A549 (cell line): ENCODE results near the gene PTPN6. TPM values are rescaled to one million over a fixed set of nuclear protein-coding genes. Genes with fewer than 3 reads are reported as not detected.

Experiments used
- ATAC-seq, 2 experiments: fragments of 200-7000 bp in 1 of 2; fragments of >200 bp in 1 of 2; cut with Nextera tagmentation in 1 of 2; cut with Tn5 transposase in 1 of 2; 3 replicates each; pipeline versions ENCODE4 v1.8.0 to v1.9.1; 2018 to 2020; ENCODE audit warnings: mild to moderate bottlenecking in 1 of 2, moderate library complexity in 1 of 2
- CTCF ChIA-PET: fragments of 300-600 bp; sonication (Branson Sonifier 250); formaldehyde crosslinking; extraction: SDS; loops from one replicate; lab custom pipeline; 2021; ENCODE audit warnings: antibody characterized with exemption, inconsistent platforms; lab: Yijun Ruan, JAX
- POLR2A ChIA-PET: fragments of 350-600 bp; formaldehyde crosslinking; extraction: SDS; loops from one replicate; lab custom pipeline; 2021; ENCODE audit warnings: antibody characterized with exemption, inconsistent platforms; lab: Yijun Ruan, JAX
- DNase-seq, 2 experiments: peaks; one replicate each; pipeline versions ENCODE4 v3.0.0 to v3.0.0-alpha.2; 2011 to 2016; ENCODE audit warnings: low read depth in 1 of 2, low spot score in 1 of 2
- FAIRE-seq: peaks from 2 replicates; lab custom pipeline; 2011; peaks lifted over from hg19 to GRCh38; lab: Jason Lieb, UNC
- H3K27ac ChIP-seq, 2 experiments: fragments of >200 bp; sonication (Bioruptor Twin); formaldehyde crosslinking; 3 replicates each; pipeline ENCODE4 v1.5.1; 2016 to 2017
- H3K4me1 ChIP-seq: fragments of >200 bp; sonication (Bioruptor Twin); formaldehyde crosslinking; 3 replicates; pipeline ENCODE4 v1.6.1; 2016
- H3K4me2 ChIP-seq: fragments of >200 bp; sonication (Bioruptor Twin); formaldehyde crosslinking; 3 replicates; pipeline ENCODE4 v1.6.1; 2016
- H3K4me3 ChIP-seq: fragments of >200 bp; sonication (Bioruptor Twin); formaldehyde crosslinking; 3 replicates; pipeline ENCODE4 v1.5.1; 2016
- H3K9me3 ChIP-seq: fragments of >200 bp; sonication (Bioruptor Twin); formaldehyde crosslinking; 3 replicates; pipeline ENCODE4 v1.6.1; 2016
- ATOH8 ChIP-seq: fragments of 250-450 bp; sonication (Bioruptor Pico); IDR thresholded peaks from 2 replicates; pipeline ENCODE4 v1.5.0; 2020; ENCODE audit warnings: low read depth, mild to moderate bottlenecking, moderate library complexity
- BCL3 ChIP-seq: fragments of >200 bp; sonication (Bioruptor Twin); formaldehyde crosslinking; IDR thresholded peaks from 3 replicates; pipeline ENCODE4 v1.6.1; 2016
- BHLHE40 ChIP-seq: IDR thresholded peaks from 2 replicates; pipeline ENCODE4 v1.6.1; 2012; ENCODE audit warnings: low read depth, low read length, inconsistent platforms
- E2F6 ChIP-seq: IDR thresholded peaks from 2 replicates; pipeline ENCODE4 v1.6.1; 2012; ENCODE audit warnings: low read depth, borderline replicate concordance
- EHF ChIP-seq: fragments of 250-450 bp; sonication (Bioruptor Pico); IDR thresholded peaks from 2 replicates; pipeline ENCODE4 v1.5.0; 2020; ENCODE audit warnings: mild to moderate bottlenecking
- FOSB ChIP-seq: fragments of 250-450 bp; sonication (Bioruptor Pico); IDR thresholded peaks from 2 replicates; pipeline ENCODE4 v1.5.0; 2020; ENCODE audit warnings: mild to moderate bottlenecking, moderate library complexity
- HMGXB4 ChIP-seq: fragments of 250-450 bp; sonication (Bioruptor Pico); IDR thresholded peaks from 2 replicates; pipeline ENCODE4 v1.5.0; 2021; ENCODE audit warnings: mild to moderate bottlenecking, moderate library complexity, borderline replicate concordance
- HOXB13 ChIP-seq: fragments of 250-450 bp; sonication (Bioruptor Pico); IDR thresholded peaks from 2 replicates; pipeline ENCODE4 v1.5.0; 2020; ENCODE audit warnings: low read depth, mild to moderate bottlenecking, moderate library complexity
- JUN ChIP-seq, 2 experiments: fragments of >200 bp; sonication (Bioruptor Twin); formaldehyde crosslinking; IDR thresholded peaks; 2 replicates in 1 of 2; 3 replicates in 1 of 2; pipeline ENCODE4 v1.6.1; 2016 to 2017
- KDM1A ChIP-seq: fragments of 200-600 bp; sonication (generic); IDR thresholded peaks from 2 replicates; pipeline ENCODE4 v1.6.1; 2016; ENCODE audit warnings: low read depth, mild to moderate bottlenecking
- MAZ ChIP-seq: fragments of 150-350 bp; IDR thresholded peaks from 2 replicates; pipeline ENCODE4 v1.6.1; 2014; ENCODE audit warnings: antibody characterized with exemption, low read depth, low read length, borderline replicate concordance
- NFE2L2 ChIP-seq: fragments of 150-350 bp; conservative IDR thresholded peaks from 2 replicates; pipeline ENCODE4 v1.6.1; 2014; ENCODE audit warnings: low read length
- NPAS2 ChIP-seq: fragments of 250-450 bp; sonication (Bioruptor Pico); IDR thresholded peaks from 2 replicates; pipeline ENCODE4 v1.8.0; 2022; ENCODE audit warnings: mild to moderate bottlenecking, moderate library complexity, borderline replicate concordance
- PBX3 ChIP-seq: IDR thresholded peaks from 2 replicates; pipeline ENCODE4 v1.6.1; 2012
- PHF8 ChIP-seq: fragments of 200-600 bp; sonication (generic); IDR thresholded peaks from 2 replicates; pipeline ENCODE4 v1.6.1; 2016; ENCODE audit warnings: low read depth, mild to moderate bottlenecking, antibody characterized with exemption, moderate library complexity, borderline replicate concordance
- POLR2AphosphoS2 ChIP-seq: conservative IDR thresholded peaks from 2 replicates; pipeline ENCODE4 v1.6.1; 2012; ENCODE audit warnings: low read length, improper control_type of control experiment, inconsistent platforms
- SMC3 ChIP-seq: fragments of >200 bp; sonication (Bioruptor Twin); formaldehyde crosslinking; IDR thresholded peaks from 3 replicates; pipeline ENCODE4 v1.6.1; 2018; ENCODE audit warnings: inconsistent platforms
- TFCP2L1 ChIP-seq: fragments of 250-450 bp; sonication (Bioruptor Pico); IDR thresholded peaks from 2 replicates; pipeline ENCODE4 v1.5.0; 2021; ENCODE audit warnings: mild to moderate bottlenecking
- USF2 ChIP-seq: fragments of 450-650 bp; IDR thresholded peaks from 2 replicates; pipeline ENCODE4 v1.6.1; 2014; ENCODE audit warnings: antibody characterized with exemption
- ZC3H11A ChIP-seq: fragments of 450-650 bp; IDR thresholded peaks from 2 replicates; pipeline ENCODE4 v1.6.1; 2014; ENCODE audit warnings: antibody characterized with exemption, mild to moderate bottlenecking
- ZNF302 ChIP-seq: fragments of 250-450 bp; sonication (Bioruptor Pico); IDR thresholded peaks from 2 replicates; pipeline ENCODE4 v1.9.0; 2021; ENCODE audit warnings: inconsistent platforms, mild to moderate bottlenecking, moderate library complexity
- ZSCAN20 ChIP-seq: fragments of 250-450 bp; sonication (Bioruptor Pico); IDR thresholded peaks from 2 replicates; pipeline ENCODE4 v1.8.0; 2022; ENCODE audit warnings: mild to moderate bottlenecking, moderate library complexity
- WGBS: methylation state at CpG from one replicate; pipeline ENCODE4 v1.1.6; 2017; ENCODE audit errors: missing lambda C conversion rate; 5-methylcytosine and 5-hydroxymethylcytosine counted together
- polyA plus RNA-seq, 4 experiments: library from polyadenylated mRNA; depleted of rRNA in 3 of 4; stranded (reverse); fragments of >200 nt; fragmentation: RNase III in 1 of 4; extraction: RNeasy Plus Mini Kit Qiagen cat#74134 plus additional on column Dnase treatment in 1 of 4; gene quantifications; 2 replicates in 3 of 4; 3 replicates in 1 of 4; pipeline ENCODE4 v1.2.3, GENCODE V29; 2011 to 2017

PTPN6 gene
- polyA plus RNA-seq, 2 of the 4 experiments (the other 2 are of a cell fraction) = 15.1 to 18.9 TPM

- TF ChIP-seq ZNF302 (CRISPR knock-in tag) = no peak
- peak; percentile 89 for TF ChIP-seq SMC3
- TF ChIP-seq USF2 = no peak
- no peak for TF ChIP-seq ATOH8 (CRISPR knock-in tag)
- TF ChIP-seq HOXB13 (CRISPR knock-in tag) = no peak
- no peak for TF ChIP-seq EHF (CRISPR knock-in tag)
Measured at GRCh38 chr12:6944381-6945186, 6.6 kb upstream of the PTPN6 start (continued).

GRCh38 chr12:6945613-6946012 lies 5.5 kb upstream of the PTPN6 start:
- Histone ChIP-seq H3K9me3 (no peaks in the 10 kb centered on the region), H3K27ac (peak overlapping the region; percentile 80 to 90), H3K4me3 (peak overlapping the region; percentile 59; the same call in 2 of the 3 replicates), H3K4me1 (peaks cover 36% of the 10 kb centered on the region), H3K4me2 (peak overlapping the region; percentile 88)
- POLR2A ChIA-PET = interaction anchor here (0.9 to 6.1 kb wide), 13 partner anchors 10 to 199 kb away, joined by 3 to 174 read pairs (median 10); partner anchors contain the start of genes C1RL, CDCA3, SPSB2 and TPI1
- TF ChIP-seq ZNF302 (CRISPR knock-in tag) (no peak), HMGXB4 (CRISPR knock-in tag) (no peak), KDM1A (no peak), ZC3H11A (no peak), ATOH8 (CRISPR knock-in tag) (no peak)
- 81% methylated on average over 11 of the region's 11 CpGs for WGBS
- FAIRE-seq (no peak), ATAC-seq (no peak), DNase-seq (no peak)
- CTCF ChIA-PET = interaction anchor here (0.8 to 22.6 kb wide), 23 partner anchors 9 to 692 kb away, joined by 3 to 370 read pairs (median 5); partner anchors contain the start of genes ATN1, C1R, C1RL and C1S

GRCh38 chr12:6946033-6946919 lies 4.9 kb upstream of the PTPN6 start:
- ATAC-seq (peak; percentile 54 to 78), FAIRE-seq (no peak), DNase-seq (peak; percentile 93 to 96)
- ChIA-PET CTCF (interaction anchor here (0.8 to 22.6 kb wide), 18 partner anchors 9 to 242 kb away, joined by 3 to 370 read pairs (median 6); partner anchors contain the start of genes ATN1, C1R, C1RL and C1S), POLR2A (interaction anchor here (0.9 to 6.1 kb wide), 10 partner anchors 10 to 181 kb away, joined by 3 to 174 read pairs (median 4); partner anchors contain the start of genes CDCA3, LPCAT3, SPSB2 and TPI1)
- peak overlapping the region; percentile 88 for H3K4me2 ChIP-seq
- H3K4me3 ChIP-seq = peak overlapping the region; percentile 59
- peak overlapping the region; percentile 80 to 90 for H3K27ac ChIP-seq
- peaks cover 36% of the 10 kb centered on the region for H3K4me1 ChIP-seq
- no peaks in the 10 kb centered on the region for H3K9me3 ChIP-seq
- WGBS = 2% methylated on average over 17 of the region's 32 CpGs
- 0 out of 3 replicates have a peak, but pooled peaks have one; percentile 43 for TF ChIP-seq BCL3
- no peak for TF ChIP-seq BHLHE40
- peak; percentile 47; the same call in 1 of the 2 replicates for TF ChIP-seq PBX3
- no peak for TF ChIP-seq NPAS2 (CRISPR knock-in tag)
- TF ChIP-seq TFCP2L1 = peak; percentile 63; the same call in 1 of the 2 replicates
- TF ChIP-seq FOSB (CRISPR knock-in tag) = no peak
- TF ChIP-seq E2F6 = peak; percentile 70; the same call in 1 of the 2 replicates
- no peak; the same call in 2 of the 3 replicates for TF ChIP-seq SMC3
- peak; percentile 32 to 33; a peak in 2 of 5 replicates for TF ChIP-seq JUN (IDR thresholded peaks at IDR 0.05)
- TF ChIP-seq ZSCAN20 (CRISPR knock-in tag) = no peak
- peak; percentile 47; the same call in 1 of the 2 replicates for TF ChIP-seq PHF8
- TF ChIP-seq POLR2AphosphoS2 = peak; percentile 74; the same call in 1 of the 2 replicates
- TF ChIP-seq NFE2L2 = no peak
- no peak for TF ChIP-seq MAZ
